Retina (tissue), 1 donor: Measurements from ENCODE around the gene AKR1B1.

Source experiments
- DNase-seq: peaks from one replicate; pipeline ENCODE4 v3.0.0-alpha.2; 2016

Gene AKR1B1

DNA sequence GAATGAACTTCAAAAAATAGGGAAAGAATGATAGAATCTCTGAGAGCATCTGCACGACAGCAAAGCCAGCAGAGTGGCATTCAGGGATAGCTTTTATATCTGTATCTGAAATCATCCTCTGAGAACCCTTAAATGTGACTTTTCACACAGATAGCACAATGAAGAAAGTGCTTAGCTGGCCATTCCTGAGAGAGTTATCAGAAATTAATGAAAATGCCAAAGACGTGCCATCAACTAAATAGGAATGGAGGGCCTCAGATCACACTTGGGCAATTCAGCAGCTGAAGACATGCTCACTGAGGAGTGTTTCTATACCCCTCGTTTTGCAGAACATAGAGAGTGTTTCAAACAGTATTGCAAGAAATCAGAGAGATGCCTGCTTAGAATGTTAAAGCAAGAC, 51.6 kb downstream of the AKR1B1 start:
- no peak for DNase-seq

DNA sequence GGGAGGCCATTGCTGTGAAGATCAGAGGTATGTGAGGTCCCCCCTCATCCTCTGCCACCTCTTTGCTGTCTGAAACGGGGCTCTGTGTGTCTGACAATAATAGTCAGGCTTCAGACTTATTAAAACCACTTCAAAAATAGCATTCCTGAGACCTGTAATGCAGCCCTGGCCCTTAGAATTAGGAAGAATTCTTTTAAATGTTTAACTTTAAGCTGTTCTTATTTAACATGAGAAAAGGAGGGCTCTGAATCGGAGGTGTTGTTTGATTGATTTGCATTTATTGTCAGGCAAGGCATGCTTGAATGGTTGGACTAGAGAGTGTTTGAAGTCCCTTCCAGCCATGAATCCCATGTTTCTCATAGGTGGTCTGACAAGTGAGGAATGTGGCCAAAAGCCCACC, 52.5 kb downstream of the AKR1B1 start:
- DNase-seq: no peak

- no peak for DNase-seq
Measured at GRCh38 chr7:134405299-134405698, 53.6 kb downstream of the AKR1B1 start.

DNA sequence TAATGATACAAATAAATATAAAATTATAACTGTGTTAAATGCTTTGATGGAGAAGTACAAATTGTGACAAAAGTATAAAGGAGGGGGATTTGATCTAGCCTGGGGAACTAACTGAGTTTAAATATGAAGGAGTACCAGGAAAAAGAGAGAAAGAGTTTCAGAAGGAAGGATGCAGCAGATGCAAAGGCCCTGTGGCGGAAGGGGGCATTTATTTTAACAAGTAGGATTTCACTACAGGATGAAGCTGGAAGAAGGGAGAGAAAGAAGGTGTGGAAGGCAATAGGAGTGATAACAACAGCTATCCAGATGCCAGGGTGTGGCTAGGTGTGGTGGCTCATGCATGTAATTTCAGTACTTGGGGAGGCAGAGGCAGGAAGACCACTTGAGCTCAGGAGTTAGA, 55.8 kb downstream of the AKR1B1 start:
- DNase-seq: no peak

GRCh38 chr7:134400859-134401258, 58.0 kb downstream of the AKR1B1 start:
- no peak for DNase-seq

GRCh38 chr7:134396031-134396430, 62.9 kb downstream of the AKR1B1 start:
- no peak for DNase-seq

DNA sequence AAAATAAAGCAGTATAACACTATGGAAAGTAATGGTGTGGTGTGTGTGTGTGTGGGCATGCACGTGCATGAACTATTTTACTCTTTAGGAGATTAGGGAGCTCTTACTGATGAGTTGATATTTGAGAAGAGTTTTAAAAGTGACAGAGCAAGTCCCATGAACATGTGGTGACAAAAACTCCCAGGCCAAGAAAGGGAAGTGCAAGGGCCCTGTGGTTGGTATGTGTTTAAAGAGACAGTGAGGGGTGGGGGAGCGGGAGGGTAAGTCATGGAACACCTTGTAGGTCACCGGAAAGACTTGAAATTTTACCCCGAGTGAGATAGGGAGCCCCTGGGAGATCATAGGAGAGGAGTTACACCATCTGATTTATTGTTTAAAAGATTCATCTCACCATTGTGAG, 63.3 kb downstream of the AKR1B1 start:
- no peak for DNase-seq

DNA sequence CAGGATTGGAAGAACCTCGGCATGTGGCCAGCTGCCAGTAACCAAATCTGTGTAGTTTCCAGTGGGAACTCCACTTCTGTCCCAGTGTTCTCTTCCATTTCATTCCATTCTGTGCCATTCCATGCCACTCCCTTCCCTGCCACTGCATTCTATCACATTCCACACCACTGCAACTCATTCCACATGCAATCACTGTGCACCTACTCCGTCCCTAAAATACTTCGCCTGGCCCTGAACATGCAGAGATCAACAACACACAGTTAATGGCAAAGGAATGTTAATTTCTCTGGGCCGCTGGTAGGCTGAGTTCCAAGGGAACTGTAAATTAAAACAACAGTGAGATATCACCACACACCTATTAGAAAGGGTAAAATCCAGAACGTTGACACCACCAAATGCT, 64.8 kb downstream of the AKR1B1 start:
- no peak for DNase-seq
